Tibial nerve (tissue), 4 donors: ENCODE results near the gene FBXW2.

ENCODE experiments used
- EP300 ChIP-seq, 2 donors: sonication (generic); formaldehyde crosslinking; IDR thresholded peaks; one replicate each; pipeline ENCODE4 v1.6.1; 2017; ENCODE audit warnings: antibody characterized with exemption in 2 of 2, mild to moderate bottlenecking in 1 of 2
- POLR2A ChIP-seq, 2 donors: fragments of 450-650 bp; IDR thresholded peaks; one replicate each; pipeline ENCODE4 v1.6.1; 2017; ENCODE audit warnings: antibody characterized with exemption in 2 of 2, mild to moderate bottlenecking in 2 of 2, moderate library complexity in 2 of 2
- TF ChIP-seq, protein P1 (sequence below), 5 experiments: fragments of 200-600 bp in 3 of 5; fragments of 450-650 bp in 2 of 5; sonication (generic) in 3 of 5; IDR thresholded peaks; one replicate each; pipeline ENCODE4 v1.5.1; 2016 to 2019; ENCODE audit warnings: antibody characterized with exemption in 5 of 5, mild to moderate bottlenecking in 3 of 5, moderate library complexity in 2 of 5

DNA sequence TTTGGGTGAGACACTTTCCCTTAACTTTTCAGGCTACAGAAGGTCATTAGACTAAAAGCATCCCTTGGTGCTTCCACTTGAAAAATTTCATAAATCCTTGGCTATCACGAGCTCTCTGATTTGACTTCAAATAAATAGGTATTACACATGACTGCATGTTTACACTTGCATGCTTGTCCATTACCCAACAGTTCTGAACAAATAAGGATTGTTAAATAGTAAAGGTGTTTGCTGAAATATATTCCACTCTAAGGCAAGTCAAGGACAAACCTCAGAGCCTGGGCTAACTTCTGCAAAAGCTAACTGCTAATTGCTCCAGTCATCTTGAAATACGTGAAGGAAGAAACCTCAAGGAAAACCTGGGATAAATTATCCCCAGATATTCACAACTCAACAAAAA lies 14.5 kb downstream of the FBXW2 start:
- TF ChIP-seq POLR2A (IDR thresholded peaks at IDR 0.05) (no peak), EP300 (IDR thresholded peaks at IDR 0.05) (no peak)
- TF ChIP-seq, protein P1, sequence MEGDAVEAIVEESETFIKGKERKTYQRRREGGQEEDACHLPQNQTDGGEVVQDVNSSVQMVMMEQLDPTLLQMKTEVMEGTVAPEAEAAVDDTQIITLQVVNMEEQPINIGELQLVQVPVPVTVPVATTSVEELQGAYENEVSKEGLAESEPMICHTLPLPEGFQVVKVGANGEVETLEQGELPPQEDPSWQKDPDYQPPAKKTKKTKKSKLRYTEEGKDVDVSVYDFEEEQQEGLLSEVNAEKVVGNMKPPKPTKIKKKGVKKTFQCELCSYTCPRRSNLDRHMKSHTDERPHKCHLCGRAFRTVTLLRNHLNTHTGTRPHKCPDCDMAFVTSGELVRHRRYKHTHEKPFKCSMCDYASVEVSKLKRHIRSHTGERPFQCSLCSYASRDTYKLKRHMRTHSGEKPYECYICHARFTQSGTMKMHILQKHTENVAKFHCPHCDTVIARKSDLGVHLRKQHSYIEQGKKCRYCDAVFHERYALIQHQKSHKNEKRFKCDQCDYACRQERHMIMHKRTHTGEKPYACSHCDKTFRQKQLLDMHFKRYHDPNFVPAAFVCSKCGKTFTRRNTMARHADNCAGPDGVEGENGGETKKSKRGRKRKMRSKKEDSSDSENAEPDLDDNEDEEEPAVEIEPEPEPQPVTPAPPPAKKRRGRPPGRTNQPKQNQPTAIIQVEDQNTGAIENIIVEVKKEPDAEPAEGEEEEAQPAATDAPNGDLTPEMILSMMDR (IDR thresholded peaks at IDR 0.05) = no peak
